Measurements from ENCODE around the gene DGKE. TPM values are rescaled to one million over a fixed set of nuclear protein-coding genes. Genes with fewer than 3 reads are reported as not detected.

The DGKE gene
- total and polyA plus RNA-seq, 9 donors = 2.0 to 5.8 (median 3.8) TPM

DNA sequence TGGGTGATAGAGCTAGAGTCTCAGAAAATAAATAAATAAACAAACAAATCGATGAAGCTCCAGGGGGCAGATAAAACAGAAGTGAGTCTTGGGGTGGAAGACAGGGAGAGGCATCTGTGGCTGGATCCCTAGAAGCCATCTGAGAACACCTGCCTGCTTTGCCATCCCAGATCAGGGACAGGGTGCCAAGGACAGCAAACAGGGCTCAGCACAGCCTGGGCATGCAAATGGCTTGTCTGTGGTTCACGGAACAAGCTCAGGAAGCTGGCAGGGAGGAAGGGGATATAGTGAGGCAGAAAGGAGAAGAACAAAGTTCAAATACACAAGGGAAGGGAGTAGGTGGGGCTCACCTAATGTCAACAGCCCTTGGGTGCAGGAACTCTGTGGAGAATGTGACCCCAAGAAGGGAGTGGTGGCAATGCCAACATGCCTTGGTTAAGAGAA lies 52.4 kb downstream of the DGKE start:
- 100% methylated on average over 1 of the region's 2 CpGs for WGBS (ENCODE audit: insufficient coverage)
- Histone ChIP-seq H3K27me3 (ENCODE audit: control insufficient read depth, insufficient read depth, low read length) (no peaks in the 10 kb centered on the region), H3K27ac (ENCODE audit: low read length) (no peak overlapping the region), H3K4me1 (ENCODE audit: control insufficient read depth, insufficient read depth, low read length) (no peaks in the 10 kb centered on the region), H3K9me3 (replicated peaks; ENCODE audit: control insufficient read depth, low read depth, low read length) (peaks cover 5% of the 10 kb centered on the region), H3K36me3 (ENCODE audit: control insufficient read depth, insufficient read depth, low read length) (peaks cover 34% of the 10 kb centered on the region), H3K4me3 (ENCODE audit: low read length) (no peak overlapping the region)
- DNase-seq = no peak

DNA sequence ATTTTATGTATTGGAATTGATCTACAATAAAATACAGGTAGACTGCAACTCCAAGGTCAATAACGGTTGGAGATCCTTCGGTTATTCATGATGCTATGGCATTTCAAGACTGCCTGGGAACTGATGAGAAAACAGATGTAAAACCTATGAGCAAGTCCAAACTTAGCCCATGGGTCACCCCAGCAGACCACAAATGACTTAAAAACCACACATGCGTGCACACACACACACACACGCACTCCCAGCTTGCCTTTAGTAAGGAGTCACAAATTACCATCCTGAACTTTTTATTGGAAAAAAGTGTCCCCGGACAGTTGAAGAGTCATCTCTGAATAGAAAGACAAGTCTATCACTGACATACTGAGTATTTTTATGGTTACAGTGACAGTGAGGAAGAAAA lies 53.2 kb downstream of the DGKE start:
- peaks cover 42% of the 10 kb centered on the region for H3K36me3 ChIP-seq (ENCODE audit: control insufficient read depth, insufficient read depth, low read length)
- H3K4me3 ChIP-seq (ENCODE audit: low read length) = no peak overlapping the region
- 93% methylated on average over 2 of the region's 5 CpGs for WGBS (ENCODE audit: insufficient coverage)
- H3K9me3 ChIP-seq (replicated peaks; ENCODE audit: control insufficient read depth, low read depth, low read length) = peaks cover 5% of the 10 kb centered on the region
- H3K27me3 ChIP-seq (ENCODE audit: control insufficient read depth, insufficient read depth, low read length) = no peaks in the 10 kb centered on the region
- H3K4me1 ChIP-seq (ENCODE audit: control insufficient read depth, insufficient read depth, low read length) = no peaks in the 10 kb centered on the region
- H3K27ac ChIP-seq (ENCODE audit: low read length) = no peak overlapping the region
- DNase-seq = no peak

DNA sequence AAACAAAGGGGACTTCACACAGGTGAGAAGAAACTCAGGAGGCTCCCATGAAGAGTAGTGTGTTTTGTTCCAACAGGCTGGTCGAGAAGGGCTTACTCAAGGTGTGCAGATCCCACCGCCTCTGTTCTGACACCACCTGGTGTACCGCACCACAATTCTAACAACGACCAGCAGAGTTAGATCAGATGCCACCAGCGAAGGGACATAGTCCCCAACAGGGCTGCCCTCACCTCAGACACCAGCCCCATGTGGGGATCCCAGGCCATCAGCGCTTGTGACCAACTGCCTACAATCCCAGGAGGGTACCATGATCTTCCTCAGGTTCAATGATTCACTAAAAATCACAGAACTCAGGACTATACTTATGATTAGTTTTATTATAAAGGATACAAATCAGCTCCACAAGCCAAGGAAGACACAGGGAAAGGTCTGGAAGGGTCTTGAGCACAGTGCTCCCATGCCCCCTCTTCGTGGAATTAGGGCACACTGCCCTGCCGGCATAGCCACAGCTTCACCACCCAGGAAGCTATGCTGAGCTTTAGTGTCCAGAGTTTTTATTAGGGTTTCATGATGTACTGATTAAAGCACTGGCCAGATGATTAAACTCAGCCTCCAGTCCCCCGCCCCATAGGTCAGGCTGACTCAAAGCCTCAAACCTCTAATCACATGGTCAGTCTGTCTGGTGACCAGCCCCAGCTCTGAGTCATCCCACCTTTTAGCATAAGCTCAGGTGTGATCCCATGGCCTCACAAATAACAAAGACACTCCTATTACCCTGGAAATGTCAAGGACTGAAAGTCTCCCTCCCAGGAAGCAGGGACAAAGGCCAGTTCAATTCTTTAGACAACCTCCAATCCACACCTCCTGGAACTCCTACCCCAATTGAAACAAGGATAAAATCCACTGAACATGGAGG lies 53.9 kb downstream of the DGKE start:
- no peak for DNase-seq
- 100% methylated on average over 2 of the region's 9 CpGs for WGBS (ENCODE audit: insufficient coverage)
- peaks cover 5% of the 10 kb centered on the region for H3K9me3 ChIP-seq (replicated peaks; ENCODE audit: control insufficient read depth, low read depth, low read length)
- no peaks in the 10 kb centered on the region for H3K4me1 ChIP-seq (ENCODE audit: control insufficient read depth, insufficient read depth, low read length)
- no peak overlapping the region for H3K27ac ChIP-seq (ENCODE audit: low read length)
- no peaks in the 10 kb centered on the region for H3K27me3 ChIP-seq (ENCODE audit: control insufficient read depth, insufficient read depth, low read length)
- H3K36me3 ChIP-seq (ENCODE audit: control insufficient read depth, insufficient read depth, low read length) = peaks cover 46% of the 10 kb centered on the region
- no peak overlapping the region for H3K4me3 ChIP-seq (ENCODE audit: low read length)

DNA sequence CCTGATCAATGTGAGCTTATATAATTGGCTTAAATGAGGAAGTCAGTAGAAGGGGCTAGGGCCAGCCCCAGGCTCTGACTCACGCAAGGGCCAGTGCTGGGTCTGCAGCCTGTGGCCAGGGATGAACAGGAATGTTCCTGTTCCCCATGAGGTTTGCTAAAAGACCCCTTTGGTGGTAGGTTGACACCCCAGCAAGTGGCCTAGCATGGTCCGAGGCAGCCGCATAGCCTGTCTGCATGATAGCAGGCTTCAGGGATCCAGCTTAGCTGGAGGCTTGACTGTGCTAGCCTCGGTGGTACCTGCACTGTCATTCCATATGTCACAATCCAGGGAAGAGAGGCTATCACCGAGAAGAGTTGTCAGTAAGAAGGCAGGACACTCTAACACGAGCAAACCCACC lies 56.4 kb downstream of the DGKE start:
- no peak overlapping the region for H3K27ac ChIP-seq (ENCODE audit: low read length)
- peaks cover 69% of the 10 kb centered on the region for H3K36me3 ChIP-seq (ENCODE audit: control insufficient read depth, insufficient read depth, low read length)
- no peaks in the 10 kb centered on the region for H3K27me3 ChIP-seq (ENCODE audit: control insufficient read depth, insufficient read depth, low read length)

DNA sequence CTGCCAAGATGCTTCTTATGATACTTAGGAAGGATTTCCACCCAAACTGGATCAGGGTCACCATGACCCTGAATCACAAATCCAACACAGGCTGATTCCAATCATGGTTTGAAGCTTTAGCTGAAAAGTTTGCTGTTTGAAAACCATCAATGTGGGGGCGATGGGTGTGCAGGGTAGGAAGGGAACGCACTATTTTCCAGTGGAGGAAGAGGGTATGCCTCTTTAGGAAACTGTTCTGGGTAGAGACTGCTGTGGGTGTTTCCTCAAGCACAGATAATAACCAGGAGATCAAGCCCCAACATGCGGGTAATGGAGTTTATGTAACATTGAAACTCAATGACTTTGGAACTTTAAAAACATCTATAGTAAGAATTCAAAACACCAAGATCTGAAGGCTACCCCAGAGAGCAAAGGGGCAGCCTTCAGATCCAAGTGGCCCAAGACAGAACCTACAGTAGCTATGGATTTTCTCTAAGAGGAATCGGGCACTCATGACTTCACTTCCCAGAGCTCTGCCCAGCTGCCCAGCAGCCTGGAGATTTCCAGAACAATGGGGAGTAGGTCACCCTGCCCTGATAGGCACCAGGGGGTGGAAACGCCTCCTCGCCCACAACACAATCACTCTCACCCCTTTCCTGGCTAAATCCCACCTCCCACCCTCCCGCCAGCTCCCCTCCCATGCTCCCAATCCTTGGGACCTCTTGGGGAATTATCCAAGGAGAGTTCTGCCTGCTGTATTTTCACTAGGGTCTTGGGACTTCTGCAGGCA lies 57.1 kb downstream of the DGKE start:
- 83% methylated on average over 1 of the region's 7 CpGs for WGBS (ENCODE audit: insufficient coverage)
- Histone ChIP-seq H3K4me3 (ENCODE audit: low read length) (no peak overlapping the region), H3K27me3 (ENCODE audit: control insufficient read depth, insufficient read depth, low read length) (no peaks in the 10 kb centered on the region), H3K27ac (ENCODE audit: low read length) (no peak overlapping the region), H3K9me3 (replicated peaks; ENCODE audit: control insufficient read depth, low read depth, low read length) (peaks cover 5% of the 10 kb centered on the region), H3K36me3 (ENCODE audit: control insufficient read depth, insufficient read depth, low read length) (peaks cover 74% of the 10 kb centered on the region), H3K4me1 (ENCODE audit: control insufficient read depth, insufficient read depth, low read length) (no peaks in the 10 kb centered on the region)
- no peak for DNase-seq

More for the DNA sequence above, 56.4 kb downstream of the DGKE start:
- no peak overlapping the region for H3K4me3 ChIP-seq (ENCODE audit: low read length)
- H3K4me1 ChIP-seq (ENCODE audit: control insufficient read depth, insufficient read depth, low read length) = no peaks in the 10 kb centered on the region
- peaks cover 5% of the 10 kb centered on the region for H3K9me3 ChIP-seq (replicated peaks; ENCODE audit: control insufficient read depth, low read depth, low read length)
- no peak for DNase-seq
- 93% methylated on average over 5 of the region's 6 CpGs for WGBS (ENCODE audit: insufficient coverage)

- peaks cover 5% of the 10 kb centered on the region for H3K9me3 ChIP-seq (replicated peaks; ENCODE audit: control insufficient read depth, low read depth, low read length)
- no peaks in the 10 kb centered on the region for H3K27me3 ChIP-seq (ENCODE audit: control insufficient read depth, insufficient read depth, low read length)
- 74% methylated on average over 14 of the region's 16 CpGs for WGBS (ENCODE audit: insufficient coverage)
- no peaks in the 10 kb centered on the region for H3K4me1 ChIP-seq (ENCODE audit: control insufficient read depth, insufficient read depth, low read length)
- H3K27ac ChIP-seq (ENCODE audit: low read length) = no peak overlapping the region
- H3K36me3 ChIP-seq (ENCODE audit: control insufficient read depth, insufficient read depth, low read length) = peaks cover 74% of the 10 kb centered on the region
- no peak overlapping the region for H3K4me3 ChIP-seq (ENCODE audit: low read length)
- DNase-seq = no peak
These were observed 57.8 kb downstream of the DGKE start for GRCh38 chr17:56891751-56892150.

DNA sequence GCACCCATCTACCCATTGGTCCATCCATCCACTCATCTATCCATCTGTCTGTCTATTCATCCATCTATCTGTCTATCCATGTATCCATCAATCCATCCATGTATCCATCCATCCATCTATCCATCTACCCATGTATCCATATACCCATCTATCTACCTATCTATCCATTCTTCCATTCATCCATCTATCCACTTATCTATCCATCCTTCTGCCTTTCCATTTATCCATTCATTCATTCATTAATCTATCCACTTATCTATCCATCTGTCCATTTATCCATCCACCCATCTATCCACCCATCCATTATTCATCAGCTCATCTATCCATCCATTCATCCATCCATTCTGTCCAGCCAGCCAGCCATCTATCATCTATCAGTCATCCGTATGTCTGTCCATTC lies 58.4 kb downstream of the DGKE start:
- 100% methylated on average over 1 of the region's 1 CpG for WGBS (ENCODE audit: insufficient coverage)
- H3K36me3 ChIP-seq (ENCODE audit: control insufficient read depth, insufficient read depth, low read length) = peaks cover 77% of the 10 kb centered on the region
- no peak overlapping the region for H3K4me3 ChIP-seq (ENCODE audit: low read length)
- DNase-seq = no peak
- no peaks in the 10 kb centered on the region for H3K27me3 ChIP-seq (ENCODE audit: control insufficient read depth, insufficient read depth, low read length)
- peaks cover 5% of the 10 kb centered on the region for H3K9me3 ChIP-seq (replicated peaks; ENCODE audit: control insufficient read depth, low read depth, low read length)
- H3K27ac ChIP-seq (ENCODE audit: low read length) = no peak overlapping the region
- no peaks in the 10 kb centered on the region for H3K4me1 ChIP-seq (ENCODE audit: control insufficient read depth, insufficient read depth, low read length)

GRCh38 chr17:56893503-56893902 lies 59.6 kb downstream of the DGKE start:
- H3K4me1 ChIP-seq (ENCODE audit: control insufficient read depth, insufficient read depth, low read length) = no peaks in the 10 kb centered on the region
- peaks cover 80% of the 10 kb centered on the region for H3K36me3 ChIP-seq (ENCODE audit: control insufficient read depth, insufficient read depth, low read length)
- WGBS (ENCODE audit: insufficient coverage) = 68% methylated on average over 7 of the region's 7 CpGs
- no peaks in the 10 kb centered on the region for H3K9me3 ChIP-seq (replicated peaks; ENCODE audit: control insufficient read depth, low read depth, low read length)
- H3K4me3 ChIP-seq (ENCODE audit: low read length) = no peak overlapping the region
- no peak for DNase-seq
- H3K27ac ChIP-seq (ENCODE audit: low read length) = no peak overlapping the region
- H3K27me3 ChIP-seq (ENCODE audit: control insufficient read depth, insufficient read depth, low read length) = no peaks in the 10 kb centered on the region

DNA sequence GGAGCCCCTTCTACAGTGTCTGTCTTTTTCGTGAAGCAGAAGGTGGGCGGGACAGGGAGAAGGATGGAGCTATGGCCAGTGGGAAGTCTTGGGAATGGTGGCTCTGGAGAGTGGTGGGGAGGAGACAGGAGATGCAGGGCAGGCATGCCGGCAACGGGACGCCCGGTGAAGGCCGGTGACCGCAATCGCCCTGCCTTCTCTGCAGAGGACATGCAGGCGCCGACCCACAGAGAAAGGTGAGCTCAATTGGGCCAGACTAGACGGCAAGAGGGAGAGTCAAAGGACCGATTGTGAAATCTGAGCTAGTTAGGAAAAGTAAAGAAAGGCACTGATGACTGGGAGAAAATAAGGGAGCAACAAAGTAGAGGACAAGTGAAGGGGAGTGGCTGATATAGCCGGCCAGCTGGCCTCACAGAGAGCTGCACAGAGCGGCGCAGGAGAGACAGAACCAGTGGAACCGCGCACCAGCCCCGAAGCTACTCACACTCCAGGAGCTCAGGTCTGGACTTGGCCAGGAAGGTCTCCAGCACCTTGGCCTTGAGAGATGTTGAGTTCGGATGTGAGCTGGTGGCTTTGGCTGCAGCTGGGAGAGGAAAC lies 61.0 kb downstream of the DGKE start:
- no peak for DNase-seq
- Histone ChIP-seq H3K36me3 (ENCODE audit: control insufficient read depth, insufficient read depth, low read length) (peaks cover 86% of the 10 kb centered on the region), H3K4me1 (ENCODE audit: control insufficient read depth, insufficient read depth, low read length) (no peaks in the 10 kb centered on the region), H3K27ac (ENCODE audit: low read length) (no peak overlapping the region), H3K27me3 (ENCODE audit: control insufficient read depth, insufficient read depth, low read length) (no peaks in the 10 kb centered on the region), H3K9me3 (replicated peaks; ENCODE audit: control insufficient read depth, low read depth, low read length) (no peaks in the 10 kb centered on the region), H3K4me3 (ENCODE audit: low read length) (no peak overlapping the region)
- WGBS (ENCODE audit: insufficient coverage) = 87% methylated on average over 16 of the region's 20 CpGs
